GM19193 (cell line): ENCODE results near the gene BLMH.

Experiments
- POLR2A ChIP-seq: IDR thresholded peaks from 4 replicates; pipeline ENCODE4 v1.6.1; 2011; ENCODE audit not compliant: insufficient read depth, insufficient read length; ENCODE audit errors: extremely low read depth

BLMH gene

GRCh38 chr17:30243002-30243401 is 48.7 kb downstream of the BLMH start:
- no peak for TF ChIP-seq POLR2A

DNA sequence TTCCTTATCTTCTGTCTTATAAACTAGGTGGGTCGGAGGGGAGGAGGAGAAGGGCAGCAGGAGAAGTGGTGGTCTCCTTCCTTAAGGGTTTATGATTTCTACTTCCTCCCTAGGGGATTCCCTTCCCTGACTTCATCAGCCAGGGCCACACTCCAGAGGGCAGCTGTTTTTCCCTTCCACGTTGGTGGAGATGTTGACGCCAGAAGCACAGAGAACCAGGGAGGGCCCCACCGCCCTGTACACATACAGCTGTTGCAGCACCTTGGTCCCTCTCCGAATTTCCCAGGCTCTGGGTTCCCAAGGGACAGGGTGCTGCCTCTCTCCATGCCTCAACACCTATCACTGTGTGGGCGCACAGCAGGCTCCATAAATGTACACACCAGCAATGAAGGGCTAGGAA is 50.7 kb downstream of the BLMH start:
- no peak for TF ChIP-seq POLR2A

DNA sequence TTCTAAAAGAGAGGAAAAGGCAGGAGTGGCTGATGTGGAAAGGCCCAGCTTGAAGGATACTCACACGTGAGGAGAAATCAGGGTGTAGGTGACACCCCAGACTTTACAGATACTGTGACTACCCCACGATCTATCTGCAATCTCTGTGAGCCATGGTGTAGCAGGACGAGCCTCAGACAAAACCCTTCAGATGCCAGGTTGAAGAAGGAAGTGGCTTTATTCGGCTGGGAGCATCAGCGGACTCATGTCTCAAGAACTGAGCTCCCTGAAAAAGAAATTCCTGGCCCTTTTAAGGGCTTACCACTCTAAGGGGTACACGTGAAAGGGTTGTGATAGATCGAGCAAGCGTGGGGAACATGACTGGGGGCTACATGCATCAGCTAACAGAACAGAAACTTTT is 51.6 kb downstream of the BLMH start:
- TF ChIP-seq POLR2A, result no peak

GRCh38 chr17:30239089-30239462 is 52.7 kb downstream of the BLMH start:
- no peak for TF ChIP-seq POLR2A

DNA sequence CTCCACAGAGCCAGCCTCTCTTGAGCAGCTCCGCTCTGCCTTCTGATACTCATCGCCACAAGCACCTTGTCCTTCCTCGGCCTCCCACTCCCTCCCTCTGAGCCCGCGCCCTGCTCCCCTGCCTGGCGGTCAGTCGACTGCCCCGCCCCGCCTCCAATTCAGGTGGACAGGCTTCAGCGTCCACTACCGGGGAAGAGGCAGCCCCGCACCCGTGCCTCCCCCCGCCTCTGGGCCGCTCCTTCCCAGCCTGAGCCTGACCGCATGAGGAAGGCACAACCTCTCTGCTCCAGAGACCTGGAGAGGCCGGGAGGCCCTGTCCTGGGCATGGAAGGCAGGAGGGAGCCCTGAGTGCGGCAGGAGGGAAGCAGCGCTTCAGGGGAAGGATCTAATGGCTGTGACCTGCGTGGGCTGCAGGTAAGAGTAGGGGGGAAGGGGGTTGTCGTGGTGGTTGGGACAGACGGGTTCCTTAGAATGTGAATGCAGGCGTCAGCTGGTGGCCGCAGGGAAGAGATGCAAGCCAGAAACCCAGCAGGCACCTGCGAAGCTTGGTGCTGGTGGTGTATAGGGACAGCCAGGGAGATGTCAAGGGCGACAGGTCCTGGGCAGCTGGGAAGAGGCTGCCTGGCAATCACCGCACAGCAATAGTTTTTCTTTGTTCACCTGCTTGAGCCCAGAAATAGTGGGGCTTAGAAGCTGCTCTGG is 53.2 kb downstream of the BLMH start:
- TF ChIP-seq POLR2A, result no peak

DNA sequence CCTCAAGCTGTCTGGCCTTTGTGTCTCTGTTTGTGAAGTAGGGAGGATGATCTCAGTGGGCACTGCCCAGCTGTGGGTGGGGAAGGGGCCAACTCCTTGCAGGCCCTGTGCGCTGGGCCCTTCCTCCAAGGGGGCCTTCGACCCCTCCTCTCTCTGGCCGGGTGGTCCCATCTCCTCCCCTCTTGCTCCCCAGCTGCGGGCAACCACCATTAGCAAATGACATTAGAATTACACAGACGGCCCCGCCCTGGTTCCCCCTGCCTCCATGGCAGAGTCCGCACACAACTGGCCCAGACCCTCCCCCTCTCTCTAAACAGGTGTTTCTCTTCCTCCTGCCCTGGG is 53.8 kb downstream of the BLMH start:
- no peak for TF ChIP-seq POLR2A

- TF ChIP-seq POLR2A, result no peak
Measured at GRCh38 chr17:30237296-30238002, 54.3 kb downstream of the BLMH start.

DNA sequence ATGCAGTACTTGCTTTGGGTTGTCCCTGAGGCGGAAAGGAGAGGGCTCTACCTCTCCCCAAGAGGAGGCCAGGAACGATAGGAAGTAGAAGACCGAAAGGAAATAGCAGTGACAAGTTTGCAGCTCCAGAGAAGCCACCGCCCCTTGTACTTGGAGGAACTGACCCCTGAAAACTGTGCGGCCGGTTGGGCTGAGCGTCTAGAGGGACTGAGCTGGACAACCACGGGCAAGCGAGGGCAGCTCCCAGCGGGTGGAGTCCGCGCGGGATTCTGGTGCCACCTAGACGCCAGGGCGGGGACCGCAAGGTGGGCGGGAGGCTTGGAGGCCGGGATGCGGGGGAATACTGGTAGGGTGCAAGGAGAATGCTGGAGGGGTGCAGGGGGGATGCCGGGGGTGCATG is 55.0 kb downstream of the BLMH start:
- no peak for TF ChIP-seq POLR2A

DNA sequence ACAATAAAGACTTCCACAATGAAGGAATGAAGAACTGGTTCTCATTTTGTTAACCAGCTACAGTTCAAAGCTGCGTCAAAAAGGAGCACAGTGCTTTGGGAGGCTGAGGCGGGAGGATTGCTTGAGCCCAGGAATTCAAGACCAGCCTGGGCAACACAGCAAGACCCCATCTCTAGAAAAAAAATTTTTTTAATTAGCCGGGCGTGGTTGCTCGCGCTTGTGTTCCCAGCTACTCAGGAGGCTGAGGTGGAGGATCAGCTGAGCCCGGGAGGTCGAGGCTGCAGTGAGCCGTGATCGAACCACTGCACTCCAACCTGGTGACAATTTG is 55.5 kb downstream of the BLMH start:
- no peak for TF ChIP-seq POLR2A

DNA sequence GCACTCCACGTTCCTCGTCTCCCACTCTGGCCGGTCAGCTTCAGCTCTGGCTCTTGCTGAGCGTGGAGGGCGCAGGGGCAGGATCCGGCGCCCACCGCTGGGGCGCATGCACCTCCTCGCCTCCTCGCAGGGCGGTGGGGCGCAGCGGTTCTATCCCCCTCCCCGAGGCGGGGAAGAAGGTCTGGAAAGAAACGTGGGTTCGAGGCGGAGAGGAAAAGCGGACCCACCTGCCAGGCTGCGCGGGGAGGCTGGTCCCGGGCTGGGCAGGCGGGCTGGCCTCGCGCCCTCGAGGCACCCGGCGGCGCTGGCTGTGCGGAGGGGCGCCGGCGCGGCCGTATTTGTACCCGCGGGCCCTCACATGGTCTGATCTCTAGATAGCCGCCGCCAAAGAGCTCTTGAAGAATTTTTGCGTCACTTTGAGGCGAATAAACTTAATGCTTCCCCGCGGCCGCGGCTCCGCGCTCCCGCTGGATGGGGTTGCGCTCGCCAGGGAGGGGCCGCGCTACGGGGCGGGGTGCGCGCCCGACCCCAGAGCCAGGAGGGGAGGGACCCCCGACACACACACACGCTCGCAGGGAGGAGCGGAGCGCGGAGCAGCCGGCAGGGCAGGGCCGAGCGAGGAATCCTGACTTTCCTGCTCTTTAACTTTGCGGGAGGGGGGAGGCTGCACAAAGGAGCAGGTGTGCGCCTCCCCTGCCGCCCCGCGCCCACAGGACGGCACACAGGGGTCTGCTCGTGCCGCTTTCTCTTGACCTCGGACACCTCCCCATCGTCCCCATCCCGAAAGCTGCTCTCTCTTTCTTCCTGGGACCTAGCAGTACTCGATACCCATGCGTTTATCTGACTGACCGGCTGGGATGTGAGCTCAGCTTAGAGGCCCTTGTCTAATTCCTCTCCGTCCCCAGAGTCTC is 56.1 kb downstream of the BLMH start, which contains the start of gene SLC6A4:
Gene SLC6A4, minus strand, starts transcription at position 312 of the 911 bp plus-strand sequence. CDS start 13,739 bp downstream, outside the sequence.
- TF ChIP-seq POLR2A, result no peak

DNA sequence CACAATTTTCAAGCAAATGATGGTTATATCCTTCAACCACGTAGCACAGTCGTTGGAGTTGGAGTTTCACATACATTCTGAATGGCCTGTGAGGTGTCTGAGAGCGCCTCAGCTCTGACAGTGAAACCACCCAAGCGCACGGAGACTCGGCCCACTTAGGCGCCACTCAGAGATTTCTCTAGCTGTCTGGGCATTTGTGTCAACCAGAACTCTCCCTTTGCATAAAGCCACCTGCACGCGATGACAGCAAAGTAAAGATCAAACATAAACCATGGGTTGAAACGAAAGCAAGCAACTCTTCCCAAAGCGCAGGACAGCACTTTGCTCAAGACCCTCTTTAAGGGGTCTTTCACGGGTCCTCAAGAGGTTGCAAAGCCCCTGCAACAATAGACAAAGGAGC is 56.8 kb downstream of the BLMH start:
- no peak for TF ChIP-seq POLR2A

- no peak for TF ChIP-seq POLR2A
Measured at GRCh38 chr17:30234296-30234695, 57.4 kb downstream of the BLMH start.

GRCh38 chr17:30232824-30233427 is 58.8 kb downstream of the BLMH start:
- TF ChIP-seq POLR2A, result no peak

DNA sequence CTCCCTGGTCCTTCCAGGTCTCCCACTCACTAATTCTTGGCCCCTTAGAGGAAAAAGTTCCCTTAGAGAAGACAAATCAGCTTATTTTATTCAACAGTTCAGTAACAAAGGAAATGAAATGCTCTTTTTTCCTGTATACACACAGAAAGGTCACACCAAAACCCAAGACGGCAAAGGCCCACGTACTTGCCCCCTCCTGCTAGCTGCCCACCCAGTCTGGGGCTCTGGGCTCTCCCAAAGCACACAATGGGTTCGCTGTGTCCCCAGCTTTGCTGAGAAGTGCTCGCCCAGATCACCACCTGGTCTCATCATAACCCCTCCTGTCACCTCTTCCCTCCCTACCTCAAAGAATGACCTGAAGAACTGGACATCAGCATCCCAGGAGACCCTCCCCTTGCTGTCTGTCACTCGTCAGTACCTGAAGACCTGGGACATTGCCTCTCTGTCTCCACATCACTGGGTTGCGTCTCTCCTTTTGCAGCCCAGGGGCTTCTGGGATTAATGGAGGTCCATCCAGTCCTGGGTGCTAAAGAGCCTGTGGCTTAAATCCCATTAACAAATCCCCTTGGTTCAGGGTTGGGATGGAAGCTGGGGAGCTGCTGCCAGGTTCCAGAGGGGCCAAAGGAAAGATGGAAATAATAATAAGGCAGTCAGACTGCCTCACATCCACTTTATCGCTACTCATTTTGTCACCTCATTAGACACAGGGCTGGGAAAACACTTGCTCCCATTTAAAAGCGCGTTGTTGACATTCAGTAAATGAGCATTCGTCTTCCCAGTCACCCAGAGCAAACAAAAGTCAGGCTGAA is 59.5 kb downstream of the BLMH start:
- TF ChIP-seq POLR2A, result no peak
